Ishikawa (cell line): ENCODE data around the gene SERINC5.

Experiments used
- CEBPB ChIP-seq: IDR thresholded peaks from 2 replicates; pipeline ENCODE4 v1.6.1; 2012
- CREB1 ChIP-seq: IDR thresholded peaks from 2 replicates; pipeline ENCODE4 v1.6.1; 2012; ENCODE audit warnings: low read depth
- EGR1 ChIP-seq: IDR thresholded peaks from 2 replicates; pipeline ENCODE4 v1.6.1; 2012
- EP300 ChIP-seq: IDR thresholded peaks from 2 replicates; pipeline ENCODE4 v1.6.1; 2012; ENCODE audit warnings: borderline replicate concordance
- FOXM1 ChIP-seq: IDR thresholded peaks from 2 replicates; pipeline ENCODE4 v1.6.1; 2012; ENCODE audit warnings: low read depth, borderline replicate concordance
- NFIC ChIP-seq: IDR thresholded peaks from 2 replicates; pipeline ENCODE4 v1.6.1; 2012
- RAD21 ChIP-seq: IDR thresholded peaks from 2 replicates; pipeline ENCODE4 v1.6.1; 2012; ENCODE audit warnings: low read depth
- TAF1 ChIP-seq: IDR thresholded peaks from 2 replicates; pipeline ENCODE4 v1.6.1; 2012; ENCODE audit warnings: low read depth, mild to moderate bottlenecking
- TCF12 ChIP-seq: IDR thresholded peaks from 2 replicates; pipeline ENCODE4 v1.6.1; 2012; ENCODE audit warnings: low read depth
- TEAD4 ChIP-seq: IDR thresholded peaks from 2 replicates; pipeline ENCODE4 v1.6.1; 2012
- YY1 ChIP-seq: IDR thresholded peaks from 2 replicates; pipeline ENCODE4 v1.6.1; 2012; ENCODE audit warnings: low read depth
- ZBTB7A ChIP-seq: IDR thresholded peaks from 2 replicates; pipeline ENCODE4 v1.6.1; 2012; ENCODE audit warnings: low read depth
- TF ChIP-seq, protein P1 (sequence below): IDR thresholded peaks from 2 replicates; pipeline ENCODE4 v1.6.1; 2012
- TF ChIP-seq, protein P2 (sequence below): IDR thresholded peaks from 2 replicates; pipeline ENCODE4 v1.6.1; 2012
- TF ChIP-seq, protein P3 (sequence below): IDR thresholded peaks from 2 replicates; pipeline ENCODE4 v1.6.1; 2012; ENCODE audit warnings: low read depth, mild to moderate bottlenecking

SERINC5 gene

GRCh38 chr5:80097451-80097850, 158.4 kb downstream of the SERINC5 start:
- TF ChIP-seq TEAD4 (no peak), ZBTB7A (no peak), TCF12 (no peak), YY1 (no peak), RAD21 (no peak), FOXM1 (no peak), NFIC (no peak), TAF1 (no peak), EP300 (no peak), CREB1 (no peak), CEBPB (no peak), EGR1 (no peak)
- TF ChIP-seq, protein P1, sequence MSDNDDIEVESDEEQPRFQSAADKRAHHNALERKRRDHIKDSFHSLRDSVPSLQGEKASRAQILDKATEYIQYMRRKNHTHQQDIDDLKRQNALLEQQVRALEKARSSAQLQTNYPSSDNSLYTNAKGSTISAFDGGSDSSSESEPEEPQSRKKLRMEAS: no peak
- TF ChIP-seq, protein P2, sequence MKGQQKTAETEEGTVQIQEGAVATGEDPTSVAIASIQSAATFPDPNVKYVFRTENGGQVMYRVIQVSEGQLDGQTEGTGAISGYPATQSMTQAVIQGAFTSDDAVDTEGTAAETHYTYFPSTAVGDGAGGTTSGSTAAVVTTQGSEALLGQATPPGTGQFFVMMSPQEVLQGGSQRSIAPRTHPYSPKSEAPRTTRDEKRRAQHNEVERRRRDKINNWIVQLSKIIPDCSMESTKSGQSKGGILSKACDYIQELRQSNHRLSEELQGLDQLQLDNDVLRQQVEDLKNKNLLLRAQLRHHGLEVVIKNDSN: no peak
- TF ChIP-seq, protein P3, sequence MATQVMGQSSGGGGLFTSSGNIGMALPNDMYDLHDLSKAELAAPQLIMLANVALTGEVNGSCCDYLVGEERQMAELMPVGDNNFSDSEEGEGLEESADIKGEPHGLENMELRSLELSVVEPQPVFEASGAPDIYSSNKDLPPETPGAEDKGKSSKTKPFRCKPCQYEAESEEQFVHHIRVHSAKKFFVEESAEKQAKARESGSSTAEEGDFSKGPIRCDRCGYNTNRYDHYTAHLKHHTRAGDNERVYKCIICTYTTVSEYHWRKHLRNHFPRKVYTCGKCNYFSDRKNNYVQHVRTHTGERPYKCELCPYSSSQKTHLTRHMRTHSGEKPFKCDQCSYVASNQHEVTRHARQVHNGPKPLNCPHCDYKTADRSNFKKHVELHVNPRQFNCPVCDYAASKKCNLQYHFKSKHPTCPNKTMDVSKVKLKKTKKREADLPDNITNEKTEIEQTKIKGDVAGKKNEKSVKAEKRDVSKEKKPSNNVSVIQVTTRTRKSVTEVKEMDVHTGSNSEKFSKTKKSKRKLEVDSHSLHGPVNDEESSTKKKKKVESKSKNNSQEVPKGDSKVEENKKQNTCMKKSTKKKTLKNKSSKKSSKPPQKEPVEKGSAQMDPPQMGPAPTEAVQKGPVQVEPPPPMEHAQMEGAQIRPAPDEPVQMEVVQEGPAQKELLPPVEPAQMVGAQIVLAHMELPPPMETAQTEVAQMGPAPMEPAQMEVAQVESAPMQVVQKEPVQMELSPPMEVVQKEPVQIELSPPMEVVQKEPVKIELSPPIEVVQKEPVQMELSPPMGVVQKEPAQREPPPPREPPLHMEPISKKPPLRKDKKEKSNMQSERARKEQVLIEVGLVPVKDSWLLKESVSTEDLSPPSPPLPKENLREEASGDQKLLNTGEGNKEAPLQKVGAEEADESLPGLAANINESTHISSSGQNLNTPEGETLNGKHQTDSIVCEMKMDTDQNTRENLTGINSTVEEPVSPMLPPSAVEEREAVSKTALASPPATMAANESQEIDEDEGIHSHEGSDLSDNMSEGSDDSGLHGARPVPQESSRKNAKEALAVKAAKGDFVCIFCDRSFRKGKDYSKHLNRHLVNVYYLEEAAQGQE: no peak

- TF ChIP-seq, protein P2: no peak
- TF ChIP-seq EGR1 (no peak), TEAD4 (no peak), TCF12 (no peak), CEBPB (no peak), CREB1 (no peak), RAD21 (no peak), YY1 (no peak), NFIC (no peak), FOXM1 (no peak), EP300 (no peak)
- TF ChIP-seq, protein P3: no peak
These were observed 161.6 kb downstream of the SERINC5 start for GRCh38 chr5:80094236-80094738.

DNA sequence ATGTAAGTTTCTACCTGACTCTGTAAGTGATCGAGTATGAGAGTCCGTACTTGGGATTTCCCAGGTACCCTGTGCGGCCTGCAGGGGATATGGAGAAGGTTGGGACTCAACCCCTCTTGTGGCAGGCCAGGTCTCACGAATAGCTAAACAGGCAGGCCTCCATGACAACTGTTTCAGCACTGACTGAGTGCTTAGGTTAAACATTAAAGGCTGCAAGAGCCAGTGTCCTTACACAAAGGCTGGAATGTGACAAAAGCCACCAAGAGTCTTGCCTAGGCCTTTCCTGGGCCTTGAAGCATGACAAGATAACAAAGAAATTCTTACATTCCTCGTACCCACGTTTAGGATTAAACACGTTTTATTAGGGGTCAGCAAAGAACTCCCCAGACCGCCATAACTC, 162.1 kb downstream of the SERINC5 start:
- TF ChIP-seq RAD21 (no peak), NFIC (no peak), ZBTB7A (no peak)

GRCh38 chr5:80092486-80093107, 163.3 kb downstream of the SERINC5 start:
- no peak for TF ChIP-seq EGR1
- TF ChIP-seq, protein P2: no peak
- TF ChIP-seq, protein P1: no peak
- TF ChIP-seq TCF12: no peak
- TF ChIP-seq NFIC: no peak
- TF ChIP-seq FOXM1: no peak

GRCh38 chr5:80091792-80092192, 164.1 kb downstream of the SERINC5 start:
- TF ChIP-seq RAD21: peak; percentile 88

- no peak for TF ChIP-seq CEBPB
- TF ChIP-seq, protein P3: no peak
These were observed 165.0 kb downstream of the SERINC5 start for GRCh38 chr5:80090884-80091166.
